Measurements from ENCODE around the gene PHACTR1. TPM values are rescaled to one million over a fixed set of nuclear protein-coding genes. Genes with fewer than 3 reads are reported as not detected.

PHACTR1 gene
- total RNA-seq, 4 donors from 2014 or later: 2.0 to 8.3 (median 4.5) TPM

DNA sequence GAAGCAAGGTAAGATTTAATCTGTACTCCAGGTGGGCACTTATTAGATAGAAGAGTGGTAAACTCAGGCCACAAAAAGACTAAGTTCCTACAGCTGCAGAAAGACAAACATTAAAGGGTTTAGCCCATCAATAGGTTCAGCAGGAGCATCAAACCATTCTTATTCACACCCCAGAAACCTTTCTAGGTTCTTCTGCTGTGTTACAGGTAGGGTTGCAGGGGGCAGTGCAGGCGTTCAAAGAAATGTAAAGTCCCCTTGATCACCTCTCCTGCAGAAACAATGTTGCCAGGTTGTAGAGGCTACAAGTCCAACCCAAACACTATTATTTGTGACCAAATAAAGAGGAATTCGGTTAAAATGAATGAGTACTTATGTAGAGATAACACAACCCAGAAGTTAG, 31.8 kb downstream of the PHACTR1 start:
- TF ChIP-seq, protein P1, sequence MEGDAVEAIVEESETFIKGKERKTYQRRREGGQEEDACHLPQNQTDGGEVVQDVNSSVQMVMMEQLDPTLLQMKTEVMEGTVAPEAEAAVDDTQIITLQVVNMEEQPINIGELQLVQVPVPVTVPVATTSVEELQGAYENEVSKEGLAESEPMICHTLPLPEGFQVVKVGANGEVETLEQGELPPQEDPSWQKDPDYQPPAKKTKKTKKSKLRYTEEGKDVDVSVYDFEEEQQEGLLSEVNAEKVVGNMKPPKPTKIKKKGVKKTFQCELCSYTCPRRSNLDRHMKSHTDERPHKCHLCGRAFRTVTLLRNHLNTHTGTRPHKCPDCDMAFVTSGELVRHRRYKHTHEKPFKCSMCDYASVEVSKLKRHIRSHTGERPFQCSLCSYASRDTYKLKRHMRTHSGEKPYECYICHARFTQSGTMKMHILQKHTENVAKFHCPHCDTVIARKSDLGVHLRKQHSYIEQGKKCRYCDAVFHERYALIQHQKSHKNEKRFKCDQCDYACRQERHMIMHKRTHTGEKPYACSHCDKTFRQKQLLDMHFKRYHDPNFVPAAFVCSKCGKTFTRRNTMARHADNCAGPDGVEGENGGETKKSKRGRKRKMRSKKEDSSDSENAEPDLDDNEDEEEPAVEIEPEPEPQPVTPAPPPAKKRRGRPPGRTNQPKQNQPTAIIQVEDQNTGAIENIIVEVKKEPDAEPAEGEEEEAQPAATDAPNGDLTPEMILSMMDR (IDR thresholded peaks at IDR 0.05): no peak
- TF ChIP-seq POLR2A (IDR thresholded peaks at IDR 0.05): no peak
- Histone ChIP-seq H3K4me3 (no peak overlapping the region), H3K4me1 (no peaks in the 10 kb centered on the region), H3K27me3 (no peaks in the 10 kb centered on the region), H3K36me3 (no peaks in the 10 kb centered on the region), H3K27ac (no peak overlapping the region), H3K9me3 (no peaks in the 10 kb centered on the region)
- DNase-seq: no peak
- intact Hi-C loops (cut with DNase I; ENCODE audit: low total_unique reads): no loop called here

DNA sequence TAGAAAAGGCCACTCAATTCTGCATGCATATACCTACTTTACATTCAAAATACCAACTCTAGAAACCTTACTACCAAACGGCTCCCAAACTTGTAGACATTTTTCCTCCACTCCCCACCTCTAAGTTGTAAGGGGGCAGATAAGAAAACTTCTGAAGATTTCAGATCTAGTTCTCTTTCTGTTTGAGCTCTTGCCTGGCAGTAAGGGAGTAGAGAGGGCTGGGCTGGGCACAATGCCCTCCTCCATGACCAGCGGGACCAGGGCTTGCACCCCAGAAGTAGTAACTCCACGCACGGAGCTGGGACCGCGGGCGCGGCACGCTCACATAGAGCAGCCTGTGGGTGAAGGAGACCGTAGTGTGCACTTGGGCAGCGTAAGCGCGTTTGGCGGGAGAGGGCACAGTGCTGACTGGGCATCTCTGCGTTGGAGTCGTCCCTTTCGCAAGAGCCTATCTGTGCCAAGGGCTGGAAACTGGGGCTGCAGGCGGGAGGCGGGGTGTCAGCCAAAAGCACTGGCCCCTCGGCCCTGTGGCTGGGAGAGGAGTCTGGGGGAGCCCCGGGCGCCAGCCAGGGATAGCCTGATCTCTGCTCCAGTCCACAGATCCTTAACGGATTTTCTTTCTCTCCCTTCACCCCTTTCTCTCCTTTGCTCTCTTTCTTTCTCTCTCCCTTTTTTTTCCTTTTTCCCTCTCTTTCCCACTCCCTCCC, 32.4 kb downstream of the PHACTR1 start:
- Histone ChIP-seq H3K27me3 (no peaks in the 10 kb centered on the region), H3K4me1 (no peaks in the 10 kb centered on the region), H3K4me3 (no peak overlapping the region), H3K27ac (no peak overlapping the region), H3K9me3 (no peaks in the 10 kb centered on the region), H3K36me3 (no peaks in the 10 kb centered on the region)
- no peak for DNase-seq
- intact Hi-C loops (cut with DNase I; ENCODE audit: low total_unique reads): no loop called here
- TF ChIP-seq, protein P1 (IDR thresholded peaks at IDR 0.05): no peak
- TF ChIP-seq POLR2A (IDR thresholded peaks at IDR 0.05): no peak

DNA sequence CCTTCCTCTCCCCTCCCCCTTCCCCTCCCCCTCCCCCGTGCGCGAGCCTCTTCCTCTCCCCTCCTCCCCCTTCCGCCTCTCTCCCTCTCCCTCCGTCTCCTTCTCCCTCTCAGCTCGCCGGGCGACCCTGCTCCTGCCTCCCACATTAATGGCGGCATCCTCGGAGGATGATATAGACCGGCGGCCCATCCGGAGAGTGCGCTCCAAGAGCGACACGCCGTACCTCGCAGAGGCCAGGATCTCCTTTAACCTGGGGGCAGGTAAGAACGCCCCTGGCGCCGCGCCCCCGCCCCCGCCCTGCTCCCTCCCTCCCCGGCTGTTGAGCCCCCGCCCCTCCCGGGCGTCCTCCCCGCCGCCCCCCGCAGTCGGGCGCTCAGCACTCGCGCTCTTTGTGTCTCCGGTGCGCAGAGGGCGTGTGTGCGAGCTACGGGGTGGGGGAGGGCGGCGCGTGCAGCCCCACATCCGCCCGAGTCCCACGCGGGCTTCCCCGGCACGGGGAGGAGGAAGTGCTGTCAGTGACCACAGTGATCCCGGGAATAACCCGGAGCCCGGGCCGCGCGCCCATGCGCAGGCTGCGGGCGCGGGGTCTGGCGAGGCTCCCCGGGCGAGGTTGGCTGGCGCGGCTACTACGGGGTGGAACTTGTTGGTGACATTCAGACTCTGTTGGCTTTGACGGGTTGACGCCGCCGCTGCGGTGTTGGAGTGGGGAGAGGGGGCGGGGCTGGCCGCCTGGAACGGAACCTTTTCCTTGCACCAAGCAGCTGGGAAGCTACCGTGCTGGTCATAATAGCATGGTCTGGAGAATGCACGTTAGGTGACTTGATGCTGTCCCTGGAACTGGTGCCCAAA, 33.2 kb downstream of the PHACTR1 start:
- Histone ChIP-seq H3K36me3 (no peaks in the 10 kb centered on the region), H3K4me3 (no peak overlapping the region), H3K27me3 (no peaks in the 10 kb centered on the region), H3K9me3 (no peaks in the 10 kb centered on the region), H3K27ac (no peak overlapping the region), H3K4me1 (no peaks in the 10 kb centered on the region)
- TF ChIP-seq, protein P1 (IDR thresholded peaks at IDR 0.05): no peak
- TF ChIP-seq POLR2A (IDR thresholded peaks at IDR 0.05): no peak
- no peak for DNase-seq
- intact Hi-C loops (cut with DNase I; ENCODE audit: low total_unique reads): no loop called here

DNA sequence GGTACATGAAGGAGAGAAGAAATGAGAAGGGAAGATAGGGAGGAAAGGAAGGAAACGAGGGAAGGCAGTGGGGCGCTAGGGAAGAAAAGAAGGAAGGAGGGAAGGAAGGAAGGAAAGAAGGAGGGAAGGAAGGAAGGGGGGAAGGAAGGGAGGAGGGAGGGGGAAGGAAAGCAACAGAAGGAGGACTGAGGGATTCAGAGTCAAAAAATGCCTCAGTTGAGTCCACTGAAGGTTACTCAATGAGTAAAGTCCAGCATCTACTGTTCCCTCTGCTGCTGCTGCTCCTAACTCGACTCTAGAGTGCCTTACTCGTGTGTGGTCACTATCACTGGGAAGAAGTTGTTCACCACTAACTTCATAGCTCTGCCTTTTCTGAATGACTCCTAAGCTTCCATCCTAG, 33.8 kb downstream of the PHACTR1 start:
- Histone ChIP-seq H3K9me3 (no peaks in the 10 kb centered on the region), H3K27ac (no peak overlapping the region), H3K4me3 (no peak overlapping the region), H3K36me3 (no peaks in the 10 kb centered on the region), H3K4me1 (no peaks in the 10 kb centered on the region), H3K27me3 (no peaks in the 10 kb centered on the region)
- no peak for DNase-seq
- TF ChIP-seq, protein P1 (IDR thresholded peaks at IDR 0.05): no peak
- no peak for TF ChIP-seq POLR2A (IDR thresholded peaks at IDR 0.05)
- intact Hi-C loops (cut with DNase I; ENCODE audit: low total_unique reads): no loop called here

DNA sequence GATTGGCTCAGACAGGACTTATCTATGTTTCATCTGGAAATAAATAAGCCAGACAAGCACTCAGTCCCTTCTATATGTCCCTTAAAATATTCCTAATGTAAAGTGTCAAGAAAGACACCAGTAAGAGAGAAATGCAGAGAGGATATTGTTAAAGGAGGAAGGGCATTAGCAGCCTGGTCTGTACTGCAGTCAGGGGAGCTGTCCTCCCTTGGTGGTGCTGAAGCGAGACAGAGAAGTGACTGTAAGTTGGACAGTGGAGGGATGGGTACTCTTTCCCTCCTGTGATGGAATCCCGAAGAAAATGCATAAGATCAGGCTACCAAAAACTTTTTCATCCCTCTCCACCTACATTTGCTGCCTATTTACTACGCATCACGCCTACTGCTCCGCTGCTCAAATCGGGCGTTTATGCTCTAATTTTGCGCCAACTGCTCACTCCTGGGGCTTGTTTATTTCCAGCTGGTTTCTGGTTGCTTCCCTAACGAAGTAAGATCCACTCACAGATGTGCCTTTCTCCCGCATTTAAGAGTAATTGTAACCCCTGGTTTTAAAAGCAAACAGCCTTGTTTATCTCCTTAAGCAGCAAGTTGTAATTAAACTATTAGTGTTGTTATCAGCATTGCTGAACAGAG, 35.2 kb downstream of the PHACTR1 start:
- no peak for DNase-seq
- H3K36me3 ChIP-seq: no peaks in the 10 kb centered on the region

More for the DNA sequence above, 35.2 kb downstream of the PHACTR1 start:
- H3K27ac ChIP-seq: no peak overlapping the region
- intact Hi-C loops (cut with DNase I; ENCODE audit: low total_unique reads): no loop called here
- TF ChIP-seq POLR2A (IDR thresholded peaks at IDR 0.05): no peak
- TF ChIP-seq, protein P1 (IDR thresholded peaks at IDR 0.05): no peak
- H3K4me1 ChIP-seq: no peaks in the 10 kb centered on the region
- H3K9me3 ChIP-seq: no peaks in the 10 kb centered on the region
- H3K27me3 ChIP-seq: no peaks in the 10 kb centered on the region
- no peak overlapping the region for H3K4me3 ChIP-seq
